GM12873 (cell line): Measurements from ENCODE around the gene PLXNA3.

Experiments
- CTCF ChIP-seq: IDR thresholded peaks from 2 replicates; pipeline ENCODE4 v1.5.1; 2012; ENCODE audit warnings: low read depth, mild to moderate bottlenecking, moderate library complexity, low read length, control low read depth; ENCODE audit not compliant: insufficient read depth; ENCODE audit errors: missing control alignments

Gene PLXNA3

GRCh38 chrX:154517101-154517781 is 59.2 kb downstream of the PLXNA3 start:
- no peak for TF ChIP-seq CTCF

DNA sequence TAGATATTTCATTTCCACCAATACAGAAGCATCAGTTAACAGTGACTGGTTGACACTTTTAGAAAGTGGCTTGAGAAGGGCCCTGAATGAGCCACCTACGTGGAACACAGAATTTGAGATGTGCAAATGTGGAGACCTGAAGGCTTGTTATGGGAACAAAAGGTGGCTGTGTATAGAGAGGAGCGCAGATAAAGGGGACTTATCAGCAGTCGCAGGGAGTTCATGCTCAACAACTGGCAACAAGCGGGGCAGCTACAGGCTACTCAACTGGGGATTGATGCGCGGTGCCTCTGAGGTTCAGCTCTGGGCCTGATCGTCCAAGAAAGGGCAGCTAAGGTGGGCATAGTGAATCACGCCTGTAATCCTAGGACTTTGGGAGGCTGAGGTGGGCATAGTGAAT is 61.3 kb downstream of the PLXNA3 start:
- TF ChIP-seq CTCF: no peak

DNA sequence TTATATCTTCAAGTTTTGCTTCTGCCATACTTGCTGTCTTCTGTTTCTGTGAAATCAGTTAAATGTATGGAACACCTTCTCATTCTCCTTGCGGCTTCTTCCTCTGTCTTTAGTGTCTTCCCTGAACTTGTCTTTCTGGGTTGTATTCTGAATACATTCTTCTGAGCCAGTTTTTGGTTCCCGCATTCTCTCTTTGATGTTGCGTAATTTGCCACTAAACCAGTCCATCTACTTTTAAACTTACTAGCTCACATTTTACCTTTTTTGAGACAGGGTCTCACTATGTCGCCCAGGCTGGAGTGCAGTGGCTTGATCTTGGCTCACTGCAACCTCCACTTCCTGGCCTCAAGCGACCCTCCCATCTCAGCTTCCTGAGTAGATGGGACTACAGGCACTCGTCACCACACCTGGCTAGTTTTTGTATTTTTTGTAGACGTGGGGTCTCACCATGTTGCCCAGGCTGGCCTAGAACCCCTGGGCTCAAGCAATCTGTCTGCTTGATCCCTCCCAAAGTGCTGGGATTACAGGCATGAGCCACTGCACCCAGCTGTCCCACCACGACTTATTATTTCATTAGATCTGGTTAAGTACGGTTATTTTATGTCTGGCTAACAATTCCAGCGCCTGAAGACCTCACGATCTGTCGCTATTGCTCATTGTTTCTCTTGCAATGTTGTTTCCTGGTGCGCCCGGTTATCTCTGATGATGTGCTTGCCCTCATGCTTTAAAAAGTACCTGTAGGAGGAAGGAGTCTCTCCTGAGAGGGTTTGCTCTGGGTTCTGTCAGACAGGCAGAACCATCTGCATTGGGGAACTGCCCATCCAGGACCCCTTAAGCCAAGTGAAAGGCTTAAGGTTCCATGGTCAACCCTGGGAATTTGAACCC is 67.8 kb downstream of the PLXNA3 start:
- no peak for TF ChIP-seq CTCF

DNA sequence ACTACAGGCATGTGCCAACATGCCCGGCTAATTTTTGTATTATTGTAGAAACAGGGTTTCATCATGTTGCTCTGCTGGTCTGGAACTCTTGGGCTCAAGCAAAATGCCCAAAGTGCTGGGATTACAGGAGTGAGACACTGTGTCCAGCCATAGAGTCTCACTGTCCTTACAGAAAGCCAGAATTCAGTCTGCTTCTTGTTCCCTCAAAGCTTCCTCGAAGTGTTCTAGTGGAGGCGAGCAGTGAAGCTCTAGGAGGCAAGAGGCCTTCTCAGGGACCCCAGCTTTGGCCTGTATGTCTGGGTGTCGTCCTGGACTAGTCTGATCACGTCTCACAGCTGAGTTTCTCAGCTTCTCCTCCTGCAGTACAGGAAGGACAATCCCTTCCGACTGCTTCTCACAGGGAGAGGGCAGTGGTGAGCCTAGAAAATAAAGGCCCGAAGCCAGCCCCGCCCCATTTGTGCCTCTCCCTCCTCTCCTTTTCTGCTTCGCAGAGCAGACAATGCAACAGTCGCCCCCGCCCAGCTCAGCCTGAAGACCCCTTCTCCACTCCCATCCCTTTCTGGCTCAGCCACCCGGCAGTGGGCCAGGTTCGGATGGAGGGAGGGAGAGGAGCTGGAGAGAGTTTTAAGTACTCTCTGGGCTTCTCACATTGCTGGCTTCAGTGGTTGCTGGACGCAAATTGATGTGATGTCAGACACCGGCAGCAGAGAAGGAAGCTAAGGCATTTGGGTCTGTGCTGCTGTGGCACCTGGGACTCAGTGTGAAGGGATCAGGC is 69.0 kb downstream of the PLXNA3 start:
- TF ChIP-seq CTCF: peak; percentile 65
